Neural progenitor cell (in vitro differentiated cells): Measurements from ENCODE around the gene WDTC1. TPM values are rescaled to one million over a fixed set of nuclear protein-coding genes. Genes with fewer than 3 reads are reported as not detected.
"Not testable (repeated sequence)": the region's sequence is repeated elsewhere in the genome, so short reads cannot be mapped to it uniquely, and the experiment has no call there.

Experiments used
- DNase-seq: peaks from one replicate; pipeline ENCODE4 v3.0.0-alpha.2; 2016; ENCODE audit warnings: low spot score
- H2AFZ ChIP-seq: fragments of 200-600 bp; sonication (generic); replicated peaks from 2 replicates; pipeline ENCODE4 v1.6.1; 2016; ENCODE audit warnings: antibody characterized with exemption
- H3F3A ChIP-seq: fragments of 200-600 bp; sonication (generic); 2 replicates; pipeline ENCODE4 v1.6.1; 2016; ENCODE audit warnings: antibody characterized with exemption, low read depth
- H3K27ac ChIP-seq: fragments of 200-600 bp; sonication (generic); 2 replicates; pipeline ENCODE4 v1.5.1; 2016; ENCODE audit warnings: mild to moderate bottlenecking
- H3K27me3 ChIP-seq: fragments of 200-600 bp; sonication (generic); 2 replicates; pipeline ENCODE4 v1.6.1; 2016; ENCODE audit warnings: mild to moderate bottlenecking, moderate library complexity
- H3K36me3 ChIP-seq: fragments of 200-600 bp; sonication (generic); 2 replicates; pipeline ENCODE4 v1.5.1; 2016
- H3K4me1 ChIP-seq: fragments of 200-600 bp; sonication (generic); 2 replicates; pipeline ENCODE4 v1.6.1; 2016; ENCODE audit warnings: mixed run types
- H3K4me2 ChIP-seq: fragments of 200-600 bp; sonication (generic); 2 replicates; pipeline ENCODE4 v1.6.1; 2016
- H3K4me3 ChIP-seq: fragments of 200-600 bp; sonication (generic); 2 replicates; pipeline ENCODE4 v1.5.1; 2016
- H3K79me2 ChIP-seq: fragments of 200-600 bp; sonication (generic); 2 replicates; pipeline ENCODE4 v1.6.1; 2016; ENCODE audit warnings: low read depth
- H3K9ac ChIP-seq: fragments of 200-600 bp; sonication (generic); 2 replicates; pipeline ENCODE4 v1.6.1; 2016
- H3K9me3 ChIP-seq: fragments of 200-600 bp; sonication (generic); 2 replicates; pipeline ENCODE4 v1.5.1; 2016; ENCODE audit warnings: low read depth
- H4K20me1 ChIP-seq: fragments of 200-600 bp; sonication (generic); 2 replicates; pipeline ENCODE4 v1.6.1; 2016; ENCODE audit warnings: low read depth
- H3K27ac Mint-ChIP-seq: 3 replicates; pipeline ENCODE4 v1.8.0; 2021; ENCODE audit warnings: mixed read lengths
- H3K27me3 Mint-ChIP-seq: 2 replicates; pipeline ENCODE4 v1.8.0; 2022; ENCODE audit warnings: low read depth, mild to moderate bottlenecking, inconsistent platforms, moderate library complexity, mixed read lengths; ENCODE audit not compliant: insufficient read depth
- H3K36me3 Mint-ChIP-seq: 3 replicates; pipeline ENCODE4 v1.8.0; 2021; ENCODE audit warnings: mixed read lengths
- H3K4me1 Mint-ChIP-seq: 3 replicates; pipeline ENCODE4 v1.8.0; 2021; ENCODE audit warnings: mixed read lengths
- H3K4me3 Mint-ChIP-seq: 3 replicates; pipeline ENCODE4 v1.8.0; 2021; ENCODE audit warnings: mild to moderate bottlenecking, moderate library complexity, mixed read lengths
- H3K9me3 Mint-ChIP-seq: 3 replicates; pipeline ENCODE4 v1.8.0; 2020; ENCODE audit warnings: mixed read lengths
- CTCF ChIP-seq: fragments of 200-600 bp; sonication (generic); IDR thresholded peaks from 2 replicates; pipeline ENCODE4 v1.5.1; 2017; ENCODE audit warnings: antibody characterized with exemption, mild to moderate bottlenecking
- EZH2 ChIP-seq: fragments of 200-600 bp; sonication (generic); IDR thresholded peaks from 2 replicates; pipeline ENCODE4 v1.6.1; 2017; ENCODE audit warnings: antibody characterized with exemption, mild to moderate bottlenecking, moderate library complexity
- EZH2phosphoT487 ChIP-seq: fragments of 200-600 bp; sonication (generic); IDR thresholded peaks from 2 replicates; pipeline ENCODE4 v1.6.1; 2017; ENCODE audit warnings: antibody characterized with exemption
- total RNA-seq: library from RNA; depleted of rRNA; stranded (reverse); fragments of >200 nt; gene quantifications from 2 replicates; pipeline ENCODE4 v1.2.3, GENCODE V29; 2015; ENCODE audit warnings: low replicate concordance

WDTC1 gene
- total RNA-seq, 1 donor from 2014 or later: 17.8 TPM

GRCh38 chr1:27275696-27276095 is 41.3 kb downstream of the WDTC1 start:
- no peaks in the 10 kb centered on the region for H3K27me3 ChIP-seq
- no peaks in the 10 kb centered on the region for H3K4me1 ChIP-seq
- Mint-ChIP-seq H3K27ac (no peak overlapping the region), H3K9me3 (peaks cover 9% of the 10 kb centered on the region), H3K4me1 (no peaks in the 10 kb centered on the region), H3K36me3 (peaks cover 14% of the 10 kb centered on the region), H3K27me3 (peaks cover 5% of the 10 kb centered on the region), H3K4me3 (no peak overlapping the region)
- H3K79me2 ChIP-seq: no peaks in the 10 kb centered on the region
- H3K27ac ChIP-seq: no peak overlapping the region
- peaks cover 5% of the 10 kb centered on the region for H3K36me3 ChIP-seq
- no peak overlapping the region for H3K4me2 ChIP-seq
- DNase-seq: no peak
- H4K20me1 ChIP-seq: no peaks in the 10 kb centered on the region
- H3K9ac ChIP-seq: no peak overlapping the region
- no peak overlapping the region for H3K4me3 ChIP-seq
- peaks cover 3% of the 10 kb centered on the region for H3F3A ChIP-seq
- TF ChIP-seq EZH2 (no peak), EZH2phosphoT487 (no peak), CTCF (no peak)
- no peak overlapping the region for H2AFZ ChIP-seq
- H3K9me3 ChIP-seq: peaks cover 12% of the 10 kb centered on the region

- Histone ChIP-seq H3K9ac (no peak overlapping the region), H3K4me1 (peaks cover 11% of the 10 kb centered on the region), H3K4me3 (no peak overlapping the region), H3F3A (peaks cover 14% of the 10 kb centered on the region), H4K20me1 (no peaks in the 10 kb centered on the region), H3K4me2 (no peak overlapping the region), H3K79me2 (no peaks in the 10 kb centered on the region), H3K36me3 (no peaks in the 10 kb centered on the region), H3K27ac (no peak overlapping the region), H2AFZ (no peak overlapping the region), H3K9me3 (no peaks in the 10 kb centered on the region), H3K27me3 (no peaks in the 10 kb centered on the region)
- H3K4me3 Mint-ChIP-seq: no peak overlapping the region
- peaks cover 9% of the 10 kb centered on the region for H3K4me1 Mint-ChIP-seq
- DNase-seq: peak; percentile 92
- TF ChIP-seq CTCF: peak; percentile 89
- TF ChIP-seq EZH2: no peak
- no peak for TF ChIP-seq EZH2phosphoT487
- no peak overlapping the region for H3K27ac Mint-ChIP-seq
- H3K36me3 Mint-ChIP-seq: peaks cover 17% of the 10 kb centered on the region
- H3K27me3 Mint-ChIP-seq: peaks cover 4% of the 10 kb centered on the region
- no peaks in the 10 kb centered on the region for H3K9me3 Mint-ChIP-seq
Observed at GRCh38 chr1:27284425-27285273, 50.2 kb downstream of the WDTC1 start.

- Histone ChIP-seq H3K27me3 (no peaks in the 10 kb centered on the region), H3F3A (peaks cover 14% of the 10 kb centered on the region), H3K4me1 (peaks cover 11% of the 10 kb centered on the region), H3K36me3 (no peaks in the 10 kb centered on the region), H3K27ac (no peak overlapping the region), H3K4me2 (no peak overlapping the region), H3K79me2 (no peaks in the 10 kb centered on the region), H3K4me3 (no peak overlapping the region), H4K20me1 (no peaks in the 10 kb centered on the region), H3K9me3 (no peaks in the 10 kb centered on the region), H3K9ac (no peak overlapping the region), H2AFZ (no peak overlapping the region)
- TF ChIP-seq EZH2phosphoT487: no peak
- no peak for TF ChIP-seq CTCF
- TF ChIP-seq EZH2: no peak
- H3K4me3 Mint-ChIP-seq: no peak overlapping the region
- no peaks in the 10 kb centered on the region for H3K9me3 Mint-ChIP-seq
- peaks cover 9% of the 10 kb centered on the region for H3K4me1 Mint-ChIP-seq
- peaks cover 20% of the 10 kb centered on the region for H3K36me3 Mint-ChIP-seq
- no peak overlapping the region for H3K27ac Mint-ChIP-seq
- DNase-seq: no peak
- H3K27me3 Mint-ChIP-seq: peaks cover 4% of the 10 kb centered on the region
Observed at GRCh38 chr1:27285274-27285660, 50.8 kb downstream of the WDTC1 start.

- H3K4me3 Mint-ChIP-seq: not testable (repeated sequence)
Observed at GRCh38 chr1:27285821-27286220, 51.4 kb downstream of the WDTC1 start.

GRCh38 chr1:27289125-27289524 is 54.7 kb downstream of the WDTC1 start:
- not testable (repeated sequence) for DNase-seq, H3K4me3 ChIP-seq, H3K9me3 Mint-ChIP-seq, H2AFZ ChIP-seq, H3K27me3 Mint-ChIP-seq, H3K27ac Mint-ChIP-seq, H4K20me1 ChIP-seq, H3K36me3 ChIP-seq, H3K4me3 Mint-ChIP-seq, H3K4me1 Mint-ChIP-seq, H3K27ac ChIP-seq, H3K9me3 ChIP-seq, H3K4me2 ChIP-seq, H3K9ac ChIP-seq, H3K27me3 ChIP-seq, H3K79me2 ChIP-seq
- Histone ChIP-seq H3K4me1 (peaks cover 11% of the 10 kb centered on the region), H3F3A (peaks cover 11% of the 10 kb centered on the region)
- peaks cover 28% of the 10 kb centered on the region for H3K36me3 Mint-ChIP-seq

More at GRCh38 chr1:27285821-27286220, 51.4 kb downstream of the WDTC1 start:
- peaks cover 14% of the 10 kb centered on the region for H3F3A ChIP-seq
- H3K36me3 Mint-ChIP-seq: peaks cover 23% of the 10 kb centered on the region
- DNase-seq, H3K36me3 ChIP-seq, H3K4me2 ChIP-seq, H3K4me1 Mint-ChIP-seq, H3K27ac Mint-ChIP-seq, H3K79me2 ChIP-seq, H3K27me3 Mint-ChIP-seq, H3K9me3 Mint-ChIP-seq, H2AFZ ChIP-seq, H3K27ac ChIP-seq, H3K9ac ChIP-seq, H3K4me3 ChIP-seq, H4K20me1 ChIP-seq, H3K27me3 ChIP-seq, H3K9me3 ChIP-seq: not testable (repeated sequence)
- peaks cover 11% of the 10 kb centered on the region for H3K4me1 ChIP-seq
